PFSK-1 (cell line): Measurements from ENCODE around the gene USF3.

Experiments used
- FOXP2 ChIP-seq: optimal IDR thresholded peaks from 2 replicates; pipeline ENCODE3; 2011; ENCODE audit warnings: borderline replicate concordance, control low read depth, inconsistent platforms; ENCODE audit not compliant: insufficient read depth; ENCODE audit errors: extremely low read length, extremely low read depth
- POLR2AphosphoS5 ChIP-seq: IDR thresholded peaks from 2 replicates; pipeline ENCODE4 v1.6.1; 2012; ENCODE audit warnings: low read depth, mild to moderate bottlenecking, control low read depth, low read length, moderate library complexity
- REST ChIP-seq, 2 experiments: IDR thresholded peaks; 2 replicates each; pipeline versions ENCODE4 v1.6.1 to v1.8.0; 2011 to 2012; ENCODE audit warnings: low read depth in 2 of 2, low read length in 2 of 2, control low read depth in 1 of 2, inconsistent platforms in 1 of 2, mild to moderate bottlenecking in 1 of 2, moderate library complexity in 1 of 2; ENCODE audit not compliant: insufficient read depth in 1 of 2
- SIN3A ChIP-seq: IDR thresholded peaks from 2 replicates; pipeline ENCODE4 v1.6.1; 2012; ENCODE audit warnings: mild to moderate bottlenecking, low read length, moderate library complexity, borderline replicate concordance; ENCODE audit not compliant: insufficient read depth
- TAF1 ChIP-seq: IDR thresholded peaks from 2 replicates; pipeline ENCODE4 v1.6.1; 2012; ENCODE audit warnings: low read length, control low read depth, borderline replicate concordance; ENCODE audit not compliant: insufficient read depth

GRCh38 chr3:113625834-113626233, 70.6 kb downstream of the USF3 start:
- TF ChIP-seq POLR2AphosphoS5, result no peak
- TF ChIP-seq TAF1, result no peak
- TF ChIP-seq FOXP2, result no peak
- no peak for TF ChIP-seq SIN3A
- no peak for TF ChIP-seq REST (IDR thresholded peaks at IDR 0.05; ENCODE audit: insufficient read depth in 1 of 2, low read depth in 2 of 2, low read length in 2 of 2)
